Hepatocyte (in vitro differentiated cells): Measurements from ENCODE around the gene PHYKPL.

Source experiments
- CTCF ChIP-seq: fragments of 200-600 bp; sonication (generic); IDR thresholded peaks from 2 replicates; pipeline ENCODE4 v1.5.1; 2016; ENCODE audit warnings: antibody characterized with exemption, mild to moderate bottlenecking; ENCODE audit not compliant: poor library complexity
- EZH2 ChIP-seq: fragments of 200-600 bp; sonication (generic); IDR thresholded peaks from 2 replicates; pipeline ENCODE4 v1.6.1; 2016; ENCODE audit warnings: antibody characterized with exemption, mild to moderate bottlenecking, borderline replicate concordance
- EZH2phosphoT487 ChIP-seq: fragments of 200-600 bp; sonication (generic); IDR thresholded peaks from one replicate; pipeline ENCODE4 v1.6.1; 2018; ENCODE audit warnings: antibody characterized with exemption, mild to moderate bottlenecking, low read depth, moderate library complexity; ENCODE audit not compliant: unreplicated experiment, severe bottlenecking

DNA sequence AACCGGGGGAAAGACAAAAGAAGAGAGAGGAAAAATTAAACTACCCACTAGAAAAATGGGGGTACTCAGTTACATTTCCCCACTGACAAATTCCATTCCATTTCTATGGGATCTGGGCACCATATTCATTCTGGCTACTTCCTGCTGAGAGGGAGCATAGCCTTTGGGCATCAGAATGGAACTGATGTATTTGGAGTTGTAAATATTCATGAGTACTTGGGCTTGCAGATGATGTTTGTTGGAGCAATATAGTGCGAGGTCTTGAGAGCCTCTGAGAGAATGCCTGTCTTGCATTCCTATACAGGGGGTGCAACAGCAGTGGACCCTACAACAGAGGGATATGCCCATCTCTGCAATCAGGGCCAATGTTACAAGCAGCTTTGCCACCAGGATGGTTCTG, 62.1 kb downstream of the PHYKPL start:
- TF ChIP-seq CTCF, result no peak
- no peak for TF ChIP-seq EZH2phosphoT487
- no peak for TF ChIP-seq EZH2
